Fibroblast of lung (primary cell): ENCODE data around the gene B4GALT2. TPM values are rescaled to one million over a fixed set of nuclear protein-coding genes. Genes with fewer than 3 reads are reported as not detected.

ENCODE experiments used
- DNase-seq, 2 donors: peaks; one replicate each; pipeline versions ENCODE4 v3.0.0 to v3.0.0-alpha.2; 2010; ENCODE audit warnings: low read depth in 2 of 2
- H2AFZ ChIP-seq: 2 replicates; pipeline ENCODE4 v1.5.1; 2012; ENCODE audit warnings: low read length, control low read depth, inconsistent platforms
- H3K27ac ChIP-seq: 2 replicates; pipeline ENCODE4 v1.5.1; 2011; ENCODE audit warnings: low read length, control low read depth; ENCODE audit not compliant: insufficient read depth
- H3K27me3 ChIP-seq: 2 replicates; pipeline ENCODE4 v1.5.1; 2011; ENCODE audit warnings: mild to moderate bottlenecking, low read length; ENCODE audit not compliant: control insufficient read depth, insufficient read depth
- H3K36me3 ChIP-seq: 2 replicates; pipeline ENCODE4 v1.5.1; 2011; ENCODE audit warnings: low read length; ENCODE audit not compliant: control insufficient read depth, insufficient read depth
- H3K4me1 ChIP-seq: 2 replicates; pipeline ENCODE4 v1.5.1; 2011; ENCODE audit warnings: low read length; ENCODE audit not compliant: control insufficient read depth, insufficient read depth; ENCODE audit errors: extremely low read depth
- H3K4me2 ChIP-seq: 2 replicates; pipeline ENCODE4 v1.5.1; 2011; ENCODE audit warnings: low read length, control low read depth; ENCODE audit not compliant: insufficient read depth; ENCODE audit errors: extremely low read depth
- H3K4me3 ChIP-seq, 4 experiments: fragments of 200-600 bp in 1 of 4; sonication (generic) in 1 of 4; replicated peaks in 1 of 4; 2 replicates each; pipeline ENCODE4 v1.5.1; 2011 to 2016; ENCODE audit warnings: low read length in 4 of 4, low read depth in 3 of 4, mild to moderate bottlenecking in 3 of 4, control low read depth in 2 of 4, inconsistent platforms in 1 of 4, mixed read lengths in 1 of 4; ENCODE audit not compliant: insufficient read depth in 1 of 4; ENCODE audit errors: control extremely low read depth in 1 of 4
- H3K79me2 ChIP-seq: 2 replicates; pipeline ENCODE4 v1.5.1; 2012; ENCODE audit warnings: mild to moderate bottlenecking, low read length, inconsistent platforms; ENCODE audit not compliant: control insufficient read depth, insufficient read depth
- H3K9ac ChIP-seq: 2 replicates; pipeline ENCODE4 v1.5.1; 2011; ENCODE audit warnings: mild to moderate bottlenecking, low read length, control low read depth; ENCODE audit not compliant: insufficient read depth
- H3K9me3 ChIP-seq: 2 replicates; pipeline ENCODE4 v1.5.1; 2012; ENCODE audit warnings: low read depth, low read length; ENCODE audit not compliant: control insufficient read depth, insufficient read depth
- H4K20me1 ChIP-seq: 2 replicates; pipeline ENCODE4 v1.5.1; 2011; ENCODE audit warnings: low read length; ENCODE audit not compliant: control insufficient read depth, insufficient read depth; ENCODE audit errors: extremely low read depth
- CTCF ChIP-seq, 2 donors: IDR thresholded peaks in 1 of 2; conservative IDR thresholded peaks in 1 of 2; 1 replicate in 1 of 2; 2 replicates in 1 of 2; pipeline ENCODE4 v1.5.1; 2011 to 2012; ENCODE audit warnings: low read length in 2 of 2, control low read depth in 1 of 2, inconsistent platforms in 1 of 2, low read depth in 1 of 2, mild to moderate bottlenecking in 1 of 2
- EZH2 ChIP-seq: IDR thresholded peaks from 2 replicates; pipeline ENCODE4 v1.5.1; 2012; ENCODE audit warnings: low read length, control low read depth, mild to moderate bottlenecking; ENCODE audit errors: missing control alignments
- polyA plus RNA-seq, 2 donors: library from polyadenylated mRNA; depleted of rRNA in 1 of 2; stranded (reverse) in 1 of 2; unstranded in 1 of 2; fragments of >200 nt; gene quantifications; 2 replicates each; pipeline ENCODE4 v1.2.1, GENCODE V29; 2011 to 2012; ENCODE audit warnings: missing spikeins in 1 of 2
- total RNA-seq: library from RNA; depleted of rRNA; stranded (reverse); fragments of >200 nt; gene quantifications from 2 replicates; pipeline ENCODE4 v1.2.1, GENCODE V29; 2014

Gene B4GALT2
- total and polyA plus RNA-seq, 2 donors (not counting 1 experiment from before 2014, with no cell fraction given) = 40.6 to 55.0 TPM

DNA sequence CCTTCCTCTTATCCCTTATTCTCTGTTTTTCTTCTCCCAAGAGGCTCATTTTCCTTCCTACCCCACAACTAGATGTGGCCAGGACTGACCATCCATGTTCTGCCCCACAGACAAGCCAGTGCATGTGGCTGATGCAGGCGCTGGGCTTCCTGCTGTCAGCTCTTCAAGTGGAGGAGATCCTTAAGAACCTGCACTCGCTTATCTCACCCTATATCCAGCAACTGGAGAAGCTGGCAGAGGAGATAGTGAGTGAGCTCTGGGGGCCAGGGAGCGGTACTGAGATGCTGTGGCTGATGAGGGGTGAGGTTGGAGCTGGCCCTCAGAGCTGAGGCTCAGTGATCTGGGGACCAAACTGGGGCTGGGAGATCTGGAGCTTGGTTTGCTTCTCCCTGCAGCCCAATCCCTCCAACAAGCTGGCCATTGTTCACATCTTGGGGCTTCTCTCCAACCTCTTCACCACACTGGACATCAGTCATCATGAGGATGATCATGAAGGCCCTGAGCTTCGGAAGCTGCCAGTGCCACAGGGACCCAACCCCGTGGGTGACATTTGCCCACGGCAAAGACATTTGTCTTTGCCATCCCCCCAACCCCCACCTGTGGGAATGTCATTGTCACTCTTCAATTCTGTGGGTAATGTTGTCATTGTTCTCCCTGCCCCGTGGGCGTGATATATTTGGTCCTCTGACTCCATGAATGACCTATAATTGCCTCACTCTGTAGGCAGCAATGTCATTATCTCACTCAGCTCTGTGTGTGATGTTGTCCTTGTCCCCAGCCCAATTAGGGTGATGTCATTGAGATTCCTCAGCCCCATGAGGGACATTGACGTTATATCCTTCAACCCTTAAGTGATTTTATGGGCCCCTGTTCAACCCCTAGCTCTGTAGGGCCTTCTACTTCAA is 20.4 kb upstream of the B4GALT2 start:
- Histone ChIP-seq H3K27ac (no peak overlapping the region), H3K27me3 (no peaks in the 10 kb centered on the region), H3K79me2 (no peaks in the 10 kb centered on the region), H3K4me3 (no peak overlapping the region), H2AFZ (no peak overlapping the region), H4K20me1 (no peaks in the 10 kb centered on the region), H3K4me2 (no peak overlapping the region), H3K9me3 (no peaks in the 10 kb centered on the region), H3K4me1 (no peaks in the 10 kb centered on the region), H3K36me3 (peaks cover 20% of the 10 kb centered on the region), H3K9ac (no peak overlapping the region)
- no peak for TF ChIP-seq EZH2
- no peak for DNase-seq

DNA sequence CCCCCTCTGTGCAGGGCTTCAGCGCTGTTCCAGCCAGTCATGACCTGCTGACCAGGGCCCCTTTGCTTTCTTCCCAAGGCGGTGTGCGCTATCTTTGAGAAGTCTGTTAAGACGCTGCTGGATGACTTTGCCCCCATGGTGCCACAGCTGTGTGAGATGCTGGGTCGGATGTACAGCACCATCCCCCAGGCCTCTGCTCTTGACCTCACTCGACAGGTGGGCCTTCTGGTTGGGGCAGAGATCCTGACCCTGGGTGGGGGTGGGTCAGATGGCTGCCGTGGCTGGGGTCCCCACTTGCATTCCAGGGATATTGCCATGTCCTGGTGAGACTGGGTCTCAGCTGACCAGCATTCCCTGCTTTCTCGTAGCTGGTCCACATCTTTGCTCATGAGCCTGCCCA is 18.2 kb upstream of the B4GALT2 start:
- Histone ChIP-seq H3K79me2 (no peaks in the 10 kb centered on the region), H3K9ac (no peak overlapping the region), H3K4me1 (no peaks in the 10 kb centered on the region), H3K27ac (no peak overlapping the region), H4K20me1 (no peaks in the 10 kb centered on the region), H3K9me3 (no peaks in the 10 kb centered on the region), H3K4me3 (no peak overlapping the region), H3K36me3 (peaks cover 20% of the 10 kb centered on the region), H3K27me3 (no peaks in the 10 kb centered on the region), H2AFZ (no peak overlapping the region), H3K4me2 (no peak overlapping the region)
- no peak for DNase-seq
- TF ChIP-seq CTCF (conservative IDR thresholded peaks at IDR 0.05 in 1 of 2, IDR thresholded peaks at IDR 0.05 in 1 of 2; ENCODE audit: low read depth in 1 of 2, low read length in 2 of 2) (no peak), EZH2 (no peak)

- Histone ChIP-seq H4K20me1 (no peaks in the 10 kb centered on the region), H3K4me1 (no peaks in the 10 kb centered on the region), H3K9ac (no peak overlapping the region), H3K27me3 (no peaks in the 10 kb centered on the region), H3K4me2 (no peak overlapping the region), H3K4me3 (no peak overlapping the region), H3K27ac (no peak overlapping the region), H3K36me3 (peaks cover 20% of the 10 kb centered on the region), H2AFZ (no peak overlapping the region), H3K79me2 (no peaks in the 10 kb centered on the region), H3K9me3 (no peaks in the 10 kb centered on the region)
- no peak for DNase-seq
- no peak for TF ChIP-seq CTCF (conservative IDR thresholded peaks at IDR 0.05 in 1 of 2, IDR thresholded peaks at IDR 0.05 in 1 of 2; ENCODE audit: low read depth in 1 of 2, low read length in 2 of 2)
- TF ChIP-seq EZH2 = no peak
Measured at GRCh38 chr1:43961692-43962091, 17.3 kb upstream of the B4GALT2 start.
